Muscle layer of colon (tissue), 2 donors: ENCODE results near the gene ABCC3.

Experiments
- H3K27ac ChIP-seq: one replicate; pipeline ENCODE4 v1.7.0; 2013; ENCODE audit warnings: low read depth, mild to moderate bottlenecking, low read length, moderate library complexity
- H3K27me3 ChIP-seq, 2 donors: one replicate each; pipeline ENCODE4 v1.7.0; 2013; ENCODE audit warnings: low read length in 2 of 2, mild to moderate bottlenecking in 2 of 2; ENCODE audit not compliant: insufficient read depth in 2 of 2, control insufficient read depth in 1 of 2
- H3K36me3 ChIP-seq: one replicate; pipeline ENCODE4 v1.7.0; 2013; ENCODE audit warnings: mild to moderate bottlenecking, low read length; ENCODE audit not compliant: insufficient read depth
- H3K4me1 ChIP-seq: one replicate; pipeline ENCODE4 v1.7.0; 2013; ENCODE audit warnings: mild to moderate bottlenecking, low read length; ENCODE audit not compliant: insufficient read depth
- H3K4me3 ChIP-seq, 2 donors: one replicate each; pipeline ENCODE4 v1.7.0; 2013; ENCODE audit warnings: low read length in 2 of 2, low read depth in 1 of 2, mild to moderate bottlenecking in 1 of 2, moderate library complexity in 1 of 2
- H3K9ac ChIP-seq: one replicate; pipeline ENCODE4 v1.7.0; 2013; ENCODE audit warnings: low read length
- H3K9me3 ChIP-seq: one replicate; pipeline ENCODE4 v1.7.0; 2013; ENCODE audit warnings: mild to moderate bottlenecking, low read length
- donor health status: abdominal sarcoma.
- donor health status: Adenocarcinoma of cecum.

ABCC3 gene

DNA sequence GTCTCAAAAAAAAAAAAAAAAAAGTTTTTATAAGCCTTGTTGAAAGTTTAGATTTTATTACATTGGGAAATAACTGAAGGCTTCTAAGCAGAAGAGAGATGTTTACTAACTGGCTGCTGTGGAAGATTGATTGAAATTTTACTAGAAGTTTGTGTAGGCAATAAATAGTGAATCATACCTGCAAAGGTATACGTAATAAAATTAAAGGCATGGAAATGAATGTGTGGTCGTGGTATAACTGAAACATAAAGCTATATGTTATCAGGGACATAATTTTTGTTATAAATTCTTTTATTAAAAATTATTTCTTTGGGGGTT, 93.4 kb downstream of the ABCC3 start:
- peaks cover 63% of the 10 kb centered on the region for H3K4me1 ChIP-seq
- no peaks in the 10 kb centered on the region for H3K9me3 ChIP-seq
- H3K4me3 ChIP-seq = no peak overlapping the region
- no peaks in the 10 kb centered on the region for H3K36me3 ChIP-seq
- no peak overlapping the region for H3K27ac ChIP-seq
- no peak overlapping the region for H3K9ac ChIP-seq
- no peaks in the 10 kb centered on the region for H3K27me3 ChIP-seq

DNA sequence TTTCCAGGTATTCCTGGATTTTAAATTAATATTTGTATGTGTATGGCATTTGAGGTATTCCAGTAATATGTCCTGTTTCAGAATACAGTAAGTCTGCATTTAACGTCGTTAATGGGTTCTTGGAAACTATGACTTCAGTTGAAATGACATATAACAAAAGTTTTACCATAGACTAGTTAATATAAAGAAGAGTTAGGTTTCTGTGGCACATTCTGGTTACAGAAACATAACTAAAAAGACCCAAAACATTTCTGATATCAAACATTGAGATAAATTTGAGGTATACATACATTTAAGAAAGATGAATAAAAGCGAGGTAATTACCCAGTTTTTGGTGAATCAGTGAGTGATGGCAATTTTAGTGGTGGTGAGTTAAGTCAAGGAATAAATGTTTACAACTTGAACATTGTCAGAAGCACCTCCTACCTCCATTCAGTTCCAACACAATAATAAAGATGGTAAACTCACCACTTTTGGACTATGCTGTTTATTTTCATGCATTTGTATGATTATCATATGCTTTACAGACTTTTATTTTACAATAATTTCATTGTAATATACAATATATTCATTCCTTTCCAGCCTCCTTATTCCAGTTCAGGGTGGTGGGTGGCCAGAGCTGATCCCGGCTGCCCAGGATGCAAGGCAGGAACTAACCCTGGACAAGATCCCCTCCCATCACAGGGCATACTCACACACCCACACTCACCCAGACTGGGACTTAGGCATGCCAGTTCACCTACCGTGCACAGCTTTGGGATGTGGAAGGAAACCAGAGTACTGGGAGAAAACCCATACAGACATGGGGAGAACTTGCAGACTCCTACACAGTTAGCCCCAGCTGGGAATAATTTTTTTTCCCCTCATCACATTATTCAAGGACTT, 94.4 kb downstream of the ABCC3 start:
- Histone ChIP-seq H3K9me3 (no peaks in the 10 kb centered on the region), H3K27me3 (no peaks in the 10 kb centered on the region), H3K4me3 (no peak overlapping the region), H3K9ac (no peak overlapping the region), H3K36me3 (no peaks in the 10 kb centered on the region), H3K4me1 (peaks cover 54% of the 10 kb centered on the region), H3K27ac (no peak overlapping the region)

DNA sequence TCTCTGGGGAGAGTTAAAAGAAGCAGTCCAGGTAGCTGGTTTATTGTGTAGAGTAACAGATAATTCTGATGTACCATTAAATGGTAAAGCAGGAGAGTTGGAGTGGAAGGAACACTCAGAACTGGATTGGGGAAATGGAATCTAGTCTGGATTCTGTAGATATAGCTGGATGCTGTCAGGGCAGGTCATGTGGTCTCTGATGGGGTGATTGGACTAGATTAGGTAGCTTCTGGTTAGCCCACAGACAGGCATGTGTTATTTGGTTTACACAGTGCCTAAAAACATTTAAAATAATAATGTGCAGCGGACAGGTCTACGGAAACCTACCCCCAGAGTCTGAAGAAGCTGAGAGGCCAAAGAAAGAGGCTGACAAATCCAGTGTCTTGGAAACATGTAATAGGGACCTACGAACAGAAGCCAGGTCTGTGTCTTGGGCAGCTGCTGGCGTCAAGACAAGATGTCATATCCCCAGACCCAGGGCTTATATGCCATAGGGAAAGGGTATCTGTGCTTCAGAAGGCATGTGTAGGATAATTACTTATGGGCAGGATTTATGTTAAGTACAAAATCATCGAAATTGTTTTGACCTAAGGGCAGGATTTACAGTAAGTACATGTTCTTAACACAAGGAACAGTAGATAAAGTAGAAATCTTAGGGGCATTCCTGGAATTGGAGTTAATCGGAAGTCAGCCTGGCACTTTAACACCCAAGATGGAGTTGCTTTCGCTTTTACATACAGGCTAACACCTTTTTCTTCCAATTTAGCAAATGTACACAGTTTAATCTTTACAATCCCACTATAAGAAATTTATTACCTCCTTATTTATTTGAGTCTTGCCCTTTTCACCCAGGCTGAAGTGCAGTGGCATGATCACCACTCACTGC, 97.1 kb downstream of the ABCC3 start:
- Histone ChIP-seq H3K4me3 (no peak overlapping the region), H3K27ac (no peak overlapping the region), H3K27me3 (no peaks in the 10 kb centered on the region), H3K9ac (no peak overlapping the region), H3K4me1 (peaks cover 43% of the 10 kb centered on the region), H3K36me3 (no peaks in the 10 kb centered on the region), H3K9me3 (no peaks in the 10 kb centered on the region)

DNA sequence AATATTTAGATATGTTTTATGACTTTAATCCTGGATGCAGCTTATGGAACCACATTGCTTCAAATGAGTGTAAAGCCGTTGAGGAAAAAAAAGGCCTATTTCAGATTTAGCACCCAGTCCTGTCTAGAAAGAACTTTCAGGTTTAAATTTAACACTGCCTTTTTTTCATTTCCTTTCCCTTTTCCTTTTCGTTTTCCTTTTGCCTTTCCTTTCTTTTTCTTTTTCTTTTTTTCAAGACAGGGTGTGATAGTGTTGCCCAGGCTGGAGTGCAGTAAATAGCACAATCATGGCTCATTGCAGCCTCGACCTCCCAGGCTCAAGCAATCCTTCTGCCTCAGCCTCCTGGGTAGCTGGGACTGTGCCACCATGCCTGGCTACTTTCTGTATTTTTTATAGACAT, 100.6 kb downstream of the ABCC3 start:
- no peak overlapping the region for H3K4me3 ChIP-seq
- H3K27ac ChIP-seq = no peak overlapping the region
- peaks cover 21% of the 10 kb centered on the region for H3K4me1 ChIP-seq
- H3K9ac ChIP-seq = no peak overlapping the region
- no peaks in the 10 kb centered on the region for H3K27me3 ChIP-seq
- H3K9me3 ChIP-seq = no peaks in the 10 kb centered on the region
- H3K36me3 ChIP-seq = peaks cover 16% of the 10 kb centered on the region

DNA sequence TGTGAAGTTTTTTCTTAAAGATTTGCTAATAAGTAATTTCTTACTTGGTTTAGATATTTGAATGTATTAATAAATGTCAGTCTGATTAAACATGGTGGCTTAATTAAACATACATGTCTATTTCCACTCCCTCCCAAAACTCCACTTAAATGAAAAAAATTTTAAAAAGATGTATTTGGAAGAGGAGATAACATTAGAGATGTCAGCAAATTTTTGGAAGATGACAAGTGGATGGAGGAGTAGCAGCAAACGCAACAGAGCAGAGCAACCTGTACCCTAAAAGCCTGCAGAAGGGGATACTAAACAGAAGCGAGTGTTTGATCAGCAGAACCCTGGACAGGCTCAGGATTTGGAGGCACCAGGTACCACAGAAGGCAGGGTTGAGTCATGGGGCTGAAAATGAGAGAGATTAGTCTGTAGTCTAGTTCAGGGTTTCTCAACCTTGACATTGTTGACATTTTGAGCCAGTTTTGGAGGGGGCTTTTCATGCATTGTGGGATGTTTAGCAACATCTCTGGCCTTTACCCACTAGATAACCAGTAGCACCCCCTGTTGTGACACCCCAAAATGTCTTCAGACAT, 102.5 kb downstream of the ABCC3 start:
- no peak overlapping the region for H3K27ac ChIP-seq
- no peak overlapping the region for H3K4me3 ChIP-seq
- H3K36me3 ChIP-seq = peaks cover 36% of the 10 kb centered on the region
- no peak overlapping the region for H3K9ac ChIP-seq
- no peaks in the 10 kb centered on the region for H3K27me3 ChIP-seq
- no peaks in the 10 kb centered on the region for H3K9me3 ChIP-seq
- H3K4me1 ChIP-seq = peaks cover 2% of the 10 kb centered on the region

DNA sequence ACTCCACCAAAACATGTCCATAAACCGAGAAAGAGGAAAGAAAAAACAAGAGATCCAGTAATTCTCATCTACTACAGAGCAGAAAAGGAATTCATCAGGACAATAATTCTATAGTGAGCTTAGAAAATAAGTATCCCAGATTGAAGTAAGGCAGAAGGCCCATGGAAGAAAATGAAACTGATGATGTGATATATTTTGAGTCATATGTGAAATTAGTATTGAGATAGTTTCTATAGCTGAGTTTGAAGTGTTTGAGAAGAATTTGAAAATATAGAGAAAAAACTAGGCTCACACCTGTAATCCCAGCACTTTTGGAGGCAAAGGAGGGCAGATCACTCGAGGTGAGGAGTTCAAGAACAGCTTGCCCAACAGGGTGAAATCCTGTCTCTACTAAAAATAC, 104.4 kb downstream of the ABCC3 start:
- H3K4me1 ChIP-seq = no peaks in the 10 kb centered on the region
- H3K27me3 ChIP-seq = no peaks in the 10 kb centered on the region
- no peak overlapping the region for H3K4me3 ChIP-seq

More for the DNA sequence above, 104.4 kb downstream of the ABCC3 start:
- H3K9ac ChIP-seq = no peak overlapping the region
- no peak overlapping the region for H3K27ac ChIP-seq
- no peaks in the 10 kb centered on the region for H3K9me3 ChIP-seq
- peaks cover 51% of the 10 kb centered on the region for H3K36me3 ChIP-seq
